ENCODE results near the gene DUSP5.

- TF ChIP-seq CTCF (IDR thresholded peaks at IDR 0.05) (no peak), EP300 (IDR thresholded peaks at IDR 0.05; ENCODE audit: low read depth) (no peak), POLR2A (IDR thresholded peaks at IDR 0.05) (no peak)
These were observed 39.9 kb upstream of the DUSP5 start for GRCh38 chr10:110457851-110458250.

Measured in transverse colon (tissue), 3 donors.